ENCODE data around the gene SYCP2.

Gene SYCP2

GRCh38 chr20:59936409-59936808 is 3.0 kb upstream of the SYCP2 start:
- TF ChIP-seq TARDBP (IDR thresholded peaks at IDR 0.05) = no peak
- no peak for TF ChIP-seq ARNT (IDR thresholded peaks at IDR 0.05)
- TF ChIP-seq FOXA1 (IDR thresholded peaks at IDR 0.05) = no peak
- TF ChIP-seq NFRKB (IDR thresholded peaks at IDR 0.05) = no peak
- no peak for TF ChIP-seq LEF1 (IDR thresholded peaks at IDR 0.05; ENCODE audit: borderline replicate concordance)
- TF ChIP-seq SUZ12 (IDR thresholded peaks at IDR 0.05) = no peak
- no peak for TF ChIP-seq SP1 (IDR thresholded peaks at IDR 0.05)
- TF ChIP-seq PKNOX1 (IDR thresholded peaks at IDR 0.05) = no peak
- no peak for TF ChIP-seq CTBP1 (IDR thresholded peaks at IDR 0.05; ENCODE audit: borderline replicate concordance)
- no peak for TF ChIP-seq ELF4 (IDR thresholded peaks at IDR 0.05)
- no peak for TF ChIP-seq BHLHE40 (IDR thresholded peaks at IDR 0.05; ENCODE audit: borderline replicate concordance)
- no peak for TF ChIP-seq ZNF384 (IDR thresholded peaks at IDR 0.05)
- no peak for TF ChIP-seq FOXK2 (IDR thresholded peaks at IDR 0.05)
- TF ChIP-seq L3MBTL2 (conservative IDR thresholded peaks at IDR 0.05) = no peak
- TF ChIP-seq FOXM1 (IDR thresholded peaks at IDR 0.05; ENCODE audit: borderline replicate concordance) = no peak
- TF ChIP-seq HDGF (IDR thresholded peaks at IDR 0.05; ENCODE audit: borderline replicate concordance) = no peak
- no peak for DNase-seq (ENCODE audit: extremely low spot score)
- CTCF ChIA-PET = no interaction called here
- POLR2A ChIA-PET = no interaction called here

- POLR2A ChIA-PET = no interaction called here
- no peak for DNase-seq (ENCODE audit: extremely low spot score)
- CTCF ChIA-PET = interaction anchor here (0.6 to 1.2 kb wide), 2 partner anchors 71 to 96 kb away, joined by 3 read pairs; no protein-coding TSS in a partner anchor
- TF ChIP-seq CTBP1 (IDR thresholded peaks at IDR 0.05; ENCODE audit: borderline replicate concordance) (no peak), BHLHE40 (IDR thresholded peaks at IDR 0.05; ENCODE audit: borderline replicate concordance) (no peak), FOXA1 (IDR thresholded peaks at IDR 0.05) (no peak), HDGF (IDR thresholded peaks at IDR 0.05; ENCODE audit: borderline replicate concordance) (no peak), ARNT (IDR thresholded peaks at IDR 0.05) (no peak), FOXM1 (IDR thresholded peaks at IDR 0.05; ENCODE audit: borderline replicate concordance) (no peak), FOXK2 (IDR thresholded peaks at IDR 0.05) (no peak)
Measured at GRCh38 chr20:59935457-59936185, 2.2 kb upstream of the SYCP2 start.

- DNase-seq (ENCODE audit: extremely low spot score) = peak; percentile 81
- ChIA-PET CTCF (interaction anchor here (0.6 to 1.5 kb wide), 8 partner anchors 8 to 153 kb away, joined by 3 to 5 read pairs (median 3); no protein-coding TSS in a partner anchor), POLR2A (no interaction called here)
- TF ChIP-seq CTBP1 (IDR thresholded peaks at IDR 0.05; ENCODE audit: borderline replicate concordance) = no peak
- peak; percentile 91 for TF ChIP-seq L3MBTL2 (conservative IDR thresholded peaks at IDR 0.05)
- peak; percentile 22; the same call in 1 of the 2 replicates for TF ChIP-seq ELF4 (IDR thresholded peaks at IDR 0.05)
- TF ChIP-seq NFRKB (IDR thresholded peaks at IDR 0.05) = no peak
Measured at GRCh38 chr20:59933849-59934585, 580 bp upstream of the SYCP2 start.

GRCh38 chr20:59932616-59933295 is 681 bp downstream of the SYCP2 start:
- POLR2A ChIA-PET = interaction anchor here (2.3 kb wide), 1 partner anchor 8 kb away, joined by 16 read pairs; the partner anchor contains the start of genes FAM217B and PPP1R3D
- no peak for DNase-seq (ENCODE audit: extremely low spot score)
- no peak for TF ChIP-seq PKNOX1 (IDR thresholded peaks at IDR 0.05)
- TF ChIP-seq FOXM1 (IDR thresholded peaks at IDR 0.05; ENCODE audit: borderline replicate concordance) = no peak
- TF ChIP-seq TARDBP (IDR thresholded peaks at IDR 0.05) = no peak
- TF ChIP-seq SP1 (IDR thresholded peaks at IDR 0.05) = no peak
- TF ChIP-seq FOXA1 (IDR thresholded peaks at IDR 0.05) = no peak
- no peak for TF ChIP-seq LEF1 (IDR thresholded peaks at IDR 0.05; ENCODE audit: borderline replicate concordance)
- no peak for TF ChIP-seq ZNF384 (IDR thresholded peaks at IDR 0.05)
- TF ChIP-seq FOXK2 (IDR thresholded peaks at IDR 0.05) = no peak
- TF ChIP-seq SUZ12 (IDR thresholded peaks at IDR 0.05) = no peak
- TF ChIP-seq ELF4 (IDR thresholded peaks at IDR 0.05) = no peak
- no peak for TF ChIP-seq L3MBTL2 (conservative IDR thresholded peaks at IDR 0.05)
- CTCF ChIA-PET = no interaction called here

- ChIA-PET CTCF (no interaction called here), POLR2A (interaction anchor here (2.3 kb wide), 1 partner anchor 9 kb away, joined by 16 read pairs; the partner anchor contains the start of genes FAM217B and PPP1R3D)
- no peak for TF ChIP-seq NFRKB (IDR thresholded peaks at IDR 0.05)
- no peak for TF ChIP-seq SP1 (IDR thresholded peaks at IDR 0.05)
- no peak for TF ChIP-seq ARNT (IDR thresholded peaks at IDR 0.05)
- no peak for TF ChIP-seq ZNF384 (IDR thresholded peaks at IDR 0.05)
- no peak for TF ChIP-seq L3MBTL2 (conservative IDR thresholded peaks at IDR 0.05)
- DNase-seq (ENCODE audit: extremely low spot score) = no peak
Measured at GRCh38 chr20:59931511-59932312, 1.7 kb downstream of the SYCP2 start.

- no peak for DNase-seq (ENCODE audit: extremely low spot score)
- POLR2A ChIA-PET = interaction anchor here (2.7 kb wide), 1 partner anchor 14 kb away, joined by 19 read pairs; the partner anchor contains the start of genes FAM217B and PPP1R3D
- CTCF ChIA-PET = interaction anchor here (1.0 kb wide), 1 partner anchor 8 kb away, joined by 5 read pairs; the partner anchor contains the start of gene SYCP2
- no peak for TF ChIP-seq SUZ12 (IDR thresholded peaks at IDR 0.05)
Measured at GRCh38 chr20:59925899-59926298, 7.5 kb downstream of the SYCP2 start.

All from HEK293T (cell line).